SU-DHL-6 (cell line): ENCODE data around the gene FNDC7.

Experiments
- CTCF ChIP-seq: fragments of 200-600 bp; sonication (generic); IDR thresholded peaks from one replicate; pipeline ENCODE4 v1.5.1; 2017; ENCODE audit warnings: antibody characterized with exemption, mild to moderate bottlenecking, low read length, moderate library complexity; ENCODE audit not compliant: insufficient read depth, poor library complexity, severe bottlenecking
- EZH2phosphoT487 ChIP-seq: fragments of 200-600 bp; sonication (generic), shearing (Covaris generic); conservative IDR thresholded peaks from 2 replicates; pipeline ENCODE4 v1.6.1; 2018; ENCODE audit warnings: mild to moderate bottlenecking, antibody characterized with exemption, low read length, moderate library complexity, mixed read lengths

GRCh38 chr1:108703939-108704338 lies 8.8 kb upstream of the FNDC7 start:
- TF ChIP-seq CTCF (no peak), EZH2phosphoT487 (no peak)
